HL-60 (cell line): ENCODE measurements around the gene SERPINB2.
A peak's percentile ranks its signal among the peaks of the same experiment; 100 is the strongest.

ENCODE experiments used
- DNase-seq, 2 experiments: peaks; one replicate each; pipeline ENCODE4 v3.0.0-alpha.2; 2010 to 2020; ENCODE audit warnings: low read depth in 1 of 2, low spot score in 1 of 2
- H3K27ac ChIP-seq: fragments of 250-450 bp; sonication (Bioruptor Pico); replicated peaks from 2 replicates; pipeline ENCODE4 v1.5.1; 2020; ENCODE audit warnings: mild to moderate bottlenecking, moderate library complexity
- H3K27me3 ChIP-seq: fragments of 250-450 bp; sonication (Bioruptor Pico); 2 replicates; pipeline ENCODE4 v1.5.1; 2021; ENCODE audit warnings: mild to moderate bottlenecking, moderate library complexity; ENCODE audit not compliant: insufficient read depth, poor library complexity, severe bottlenecking
- H3K4me3 ChIP-seq: replicated peaks from 2 replicates; pipeline ENCODE4 v1.5.1; 2011; ENCODE audit warnings: mild to moderate bottlenecking, control low read depth, low read length; ENCODE audit not compliant: insufficient read depth
- CTCF ChIP-seq: IDR thresholded peaks from one replicate; pipeline ENCODE4 v1.5.1; 2011; ENCODE audit warnings: low read length, control low read depth, inconsistent platforms; ENCODE audit not compliant: insufficient read depth
- GABPA ChIP-seq: IDR thresholded peaks from 2 replicates; pipeline ENCODE4 v1.6.1; 2012; ENCODE audit warnings: low read depth
- POLR2AphosphoS5 ChIP-seq: IDR thresholded peaks from 2 replicates; pipeline ENCODE4 v1.6.1; 2012; ENCODE audit warnings: low read depth
- REST ChIP-seq: IDR thresholded peaks from 2 replicates; pipeline ENCODE4 v1.6.1; 2012; ENCODE audit warnings: low read depth; ENCODE audit not compliant: insufficient replicate concordance
- SPI1 ChIP-seq: IDR thresholded peaks from 2 replicates; pipeline ENCODE4 v1.6.1; 2012; ENCODE audit warnings: low read depth, mild to moderate bottlenecking, borderline replicate concordance

The SERPINB2 gene

GRCh38 chr18:63890237-63890949, 2.9 kb downstream of the SERPINB2 start:
- Histone ChIP-seq H3K4me3 (peak overlapping the region; percentile 35), H3K27me3 (no peaks in the 10 kb centered on the region), H3K27ac (peak overlapping the region; percentile 85)
- 0 out of 2 replicates have a peak, but pooled peaks have one; percentile 11 for TF ChIP-seq POLR2AphosphoS5
- TF ChIP-seq SPI1, result no peak
- DNase-seq, result peak in 1 of 2 experiments; percentile 82

- H3K27ac ChIP-seq, result peak overlapping the region; percentile 85
- peak overlapping the region; percentile 35 for H3K4me3 ChIP-seq
- TF ChIP-seq POLR2AphosphoS5, result no peak
- peak; percentile 62 for TF ChIP-seq CTCF
- no peaks in the 10 kb centered on the region for H3K27me3 ChIP-seq
- DNase-seq, result peak in 1 of 2 experiments; percentile 86
Measured at GRCh38 chr18:63890950-63891304, 3.4 kb downstream of the SERPINB2 start.

DNA sequence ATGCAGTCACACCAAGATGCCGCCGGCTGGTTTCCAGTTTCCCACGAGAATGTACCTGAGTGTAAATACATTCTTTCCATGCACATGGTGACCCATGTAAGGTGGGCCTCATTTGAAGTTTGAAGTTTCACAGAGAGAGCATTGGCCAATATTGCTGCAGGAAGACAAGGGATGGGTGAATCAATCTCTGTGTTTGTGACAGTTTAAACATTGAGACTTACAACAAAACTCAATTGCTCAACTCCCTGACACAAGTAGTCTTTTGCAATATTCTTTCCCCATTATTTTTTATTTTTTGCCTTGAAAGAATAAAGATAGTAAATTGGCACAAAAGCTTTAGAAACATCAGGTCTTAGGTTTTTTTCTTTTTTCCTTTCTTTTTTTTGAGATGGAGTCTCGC, 5.1 kb downstream of the SERPINB2 start:
- no peak overlapping the region for H3K4me3 ChIP-seq
- TF ChIP-seq POLR2AphosphoS5 (peak; percentile 65; the same call in 1 of the 2 replicates), SPI1 (no peak), REST (peak; percentile 34), GABPA (no peak; the same call in 1 of the 2 replicates), CTCF (no peak)
- H3K27me3 ChIP-seq, result no peaks in the 10 kb centered on the region
- H3K27ac ChIP-seq, result peak overlapping the region; percentile 85
- DNase-seq, result peak; percentile 84 to 95

GRCh38 chr18:63894106-63894772, 6.7 kb downstream of the SERPINB2 start:
- Histone ChIP-seq H3K4me3 (no peak overlapping the region), H3K27ac (peak overlapping the region; percentile 85), H3K27me3 (no peaks in the 10 kb centered on the region)
- DNase-seq, result peak in 1 of 2 experiments; percentile 52
- TF ChIP-seq POLR2AphosphoS5 (no peak), CTCF (no peak), REST (no peak), GABPA (no peak), SPI1 (no peak)
